ENCODE measurements around the gene IDI2.

- no peak for TF ChIP-seq CTCF (IDR thresholded peaks at IDR 0.05)
- TF ChIP-seq POLR2A (IDR thresholded peaks at IDR 0.05): no peak
- TF ChIP-seq EP300 (IDR thresholded peaks at IDR 0.05): no peak
Observed at GRCh38 chr10:997266-998022, 28.2 kb downstream of the IDI2 start.

Measured in gastroesophageal sphincter (tissue), 3 donors.